ENCODE measurements around the gene LIF. TPM values are rescaled to one million over a fixed set of nuclear protein-coding genes. Genes with fewer than 3 reads are reported as not detected.

The LIF gene
- total and polyA plus RNA-seq, 2 of the 4 experiments (the other 2 are of a cell fraction), result 130 to 214 TPM

DNA sequence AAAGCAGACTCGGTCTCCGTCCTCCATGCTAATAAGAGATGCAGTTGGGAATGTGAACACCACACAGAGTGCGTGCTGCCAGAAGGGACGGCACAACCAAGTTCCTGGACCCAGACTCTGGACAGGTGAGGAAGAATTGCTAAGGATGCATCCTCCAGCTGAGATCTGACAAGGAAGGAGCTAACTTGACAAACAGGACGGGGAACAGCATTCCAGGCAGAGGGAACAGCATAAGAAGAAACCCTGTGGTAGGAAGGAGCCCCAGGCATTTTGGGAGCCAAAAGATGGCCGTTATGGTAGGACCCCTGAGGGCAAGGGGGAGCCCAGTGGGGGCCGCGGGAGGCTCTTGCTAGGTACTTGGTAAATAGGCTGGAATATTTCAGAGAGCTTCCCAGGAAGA lies 14.1 kb upstream of the LIF start:
- intact Hi-C loops (cut with micrococcal nuclease) (no loop called here), in situ Hi-C loops (cut with MboI; ENCODE audit: low sequenced_read_pairs) (loop anchor here (5.0 kb wide), 1 partner anchor 153 kb away; no protein-coding TSS in a partner anchor)
- POLR2A ChIA-PET (ENCODE audit: unreplicated experiment), result no interaction called here

More for the DNA sequence above, 14.1 kb upstream of the LIF start:
- H3K79me1 ChIP-seq (ENCODE audit: low read depth in 1 of 2, low read length in 2 of 2), result no peaks in the 10 kb centered on the region
- no peak overlapping the region for H3K4me2 ChIP-seq (ENCODE audit: low read depth, low read length)
- H2BK5ac ChIP-seq (ENCODE audit: low read depth, low read length, poor library complexity, severe bottlenecking), result no peak overlapping the region
- no peak overlapping the region for H3K14ac ChIP-seq (replicated peaks; ENCODE audit: low read depth, low read length)
- H3K4ac ChIP-seq (ENCODE audit: low read depth, low read length), result no peak overlapping the region
- no peak overlapping the region for H3K4me3 ChIP-seq (ENCODE audit: insufficient read depth, low read depth, low read length)
- no peaks in the 10 kb centered on the region; the same call in 1 of the 2 replicates for H3K27me3 ChIP-seq (ENCODE audit: control insufficient read depth, insufficient read depth, low read length)
- peaks cover 8% of the 10 kb centered on the region for H3K4me1 ChIP-seq (ENCODE audit: control insufficient read depth, insufficient read depth, low read length)
- no peak overlapping the region for H2AK5ac ChIP-seq (ENCODE audit: low read depth, low read length)
- BruUV-seq (replicated peaks), result no TSS peak
- CTCF ChIA-PET, result interaction anchor here (1.2 to 1.3 kb wide), 2 partner anchors 27 to 79 kb away, joined by 3 to 5 read pairs; no protein-coding TSS in a partner anchor
- no peaks in the 10 kb centered on the region for H3K36me3 ChIP-seq (ENCODE audit: control insufficient read depth, insufficient read depth, low read length)
- H3K18ac ChIP-seq (ENCODE audit: low read depth, low read length), result no peak overlapping the region
- H3K23ac ChIP-seq (ENCODE audit: low read depth, low read length), result no peak overlapping the region
- ATAC-seq (ENCODE audit: low read depth) (no peak), DNase-seq (no peak)
- no peaks in the 10 kb centered on the region for H3K9me3 ChIP-seq (ENCODE audit: control insufficient read depth, insufficient read depth, low read length)
- H3K9ac ChIP-seq (ENCODE audit: low read depth, low read length), result no peak overlapping the region
- no peak overlapping the region for H3K27ac ChIP-seq (ENCODE audit: insufficient read depth, low read length)
- no peaks in the 10 kb centered on the region; the same call in 1 of the 2 replicates for H3K9me1 ChIP-seq (ENCODE audit: insufficient read depth, low read length)
- 92% methylated on average over 4 of the region's 8 CpGs; no CpG with 5 or more reads in 1 of the 2 experiments for WGBS, 2 experiments (ENCODE audit: extremely low coverage in 2 of 2, insufficient read length in 1 of 2)
- no peak for TF ChIP-seq USF2 (IDR thresholded peaks at IDR 0.05; ENCODE audit: low read depth, low read length)
- no peak for TF ChIP-seq POLR2A (IDR thresholded peaks at IDR 0.05; ENCODE audit: low read depth, low read length)
- TF ChIP-seq RCOR1 (IDR thresholded peaks at IDR 0.05; ENCODE audit: insufficient replicate concordance, low read length), result no peak
- no peak for TF ChIP-seq MAZ (IDR thresholded peaks at IDR 0.05; ENCODE audit: borderline replicate concordance, low read depth, low read length)
- no peak for TF ChIP-seq CTCF (conservative IDR thresholded peaks at IDR 0.05; ENCODE audit: low read depth, low read length)
- TF ChIP-seq MAFK (IDR thresholded peaks at IDR 0.05; ENCODE audit: low read depth, low read length), result no peak
- no peak for TF ChIP-seq BHLHE40 (IDR thresholded peaks at IDR 0.05; ENCODE audit: low read depth, low read length)
- TF ChIP-seq ELK1 (IDR thresholded peaks at IDR 0.05; ENCODE audit: borderline replicate concordance, low read depth, low read length), result no peak
- H2AK9ac ChIP-seq (replicated peaks; ENCODE audit: low read depth, low read length, poor library complexity), result peak overlapping the region; percentile 31
- no peak overlapping the region for H3K56ac ChIP-seq (ENCODE audit: extremely low read depth, insufficient read depth, low read length)
- H4K91ac ChIP-seq (ENCODE audit: insufficient read depth, low read depth, low read length), result no peak overlapping the region
- H2BK20ac ChIP-seq (ENCODE audit: low read depth, low read length), result no peak overlapping the region
- H2BK120ac ChIP-seq (ENCODE audit: low read depth, low read length), result no peak overlapping the region; the same call in 1 of the 2 replicates
- no peak overlapping the region for H4K8ac ChIP-seq (ENCODE audit: low read depth in 2 of 2, low read length in 2 of 2)
- H2BK15ac ChIP-seq (ENCODE audit: low read depth, low read length), result no peak overlapping the region
- no peak overlapping the region for H4K5ac ChIP-seq (ENCODE audit: low read depth, low read length)
- peak overlapping the region; percentile 34 for H2AFZ ChIP-seq (replicated peaks; ENCODE audit: low read length, poor library complexity)
- dilution Hi-C loops (cut with HindIII; ENCODE audit: low sequenced_read_pairs, unreplicated experiment), result no loop called here
- no peaks in the 10 kb centered on the region for H4K20me1 ChIP-seq (ENCODE audit: insufficient read depth, low read length)
